ELF-1 (cell line): ENCODE results near the gene CHKB.

ENCODE experiments used
- DNase-seq: peaks from one replicate; pipeline ENCODE4 v3.0.0-alpha.2; 2016; ENCODE audit warnings: low read depth, low spot score

CHKB gene

GRCh38 chr22:50531546-50531961 lies 51.1 kb downstream of the CHKB start:
- peak; percentile 27 for DNase-seq

DNA sequence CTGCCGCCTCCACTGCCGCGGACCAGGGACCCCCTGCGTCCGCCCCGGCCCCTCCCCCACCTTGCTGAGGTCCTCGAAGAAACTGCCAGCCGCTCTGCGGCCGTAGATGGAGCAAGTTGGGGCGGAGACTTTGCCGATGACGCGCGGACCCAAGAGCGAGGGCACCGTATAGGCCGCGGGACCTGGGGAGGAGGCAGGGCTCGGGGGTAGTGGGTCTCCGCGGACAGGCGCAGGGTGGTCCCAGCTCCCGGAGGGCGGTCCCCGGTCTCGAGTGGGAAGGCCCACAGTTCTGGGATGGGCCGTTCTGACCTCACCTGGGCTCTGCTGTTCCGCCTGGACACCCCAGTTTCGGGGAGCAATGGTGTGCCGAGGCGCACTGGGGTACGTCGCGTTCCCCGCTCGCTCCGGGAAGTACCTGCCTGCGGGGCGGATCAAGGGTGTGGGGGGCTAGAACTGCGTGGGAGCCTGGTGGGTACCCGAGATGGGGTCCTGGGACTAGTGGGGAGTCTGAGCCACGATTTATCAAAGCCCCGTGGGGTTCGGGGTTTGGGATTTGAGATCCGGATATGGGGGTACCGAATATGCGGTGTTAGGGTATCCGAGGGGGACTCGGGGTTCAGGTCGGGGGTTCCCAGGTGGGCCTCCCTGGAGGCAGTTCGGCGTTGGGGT lies 51.6 kb downstream of the CHKB start:
- DNase-seq, result peak; percentile 79

DNA sequence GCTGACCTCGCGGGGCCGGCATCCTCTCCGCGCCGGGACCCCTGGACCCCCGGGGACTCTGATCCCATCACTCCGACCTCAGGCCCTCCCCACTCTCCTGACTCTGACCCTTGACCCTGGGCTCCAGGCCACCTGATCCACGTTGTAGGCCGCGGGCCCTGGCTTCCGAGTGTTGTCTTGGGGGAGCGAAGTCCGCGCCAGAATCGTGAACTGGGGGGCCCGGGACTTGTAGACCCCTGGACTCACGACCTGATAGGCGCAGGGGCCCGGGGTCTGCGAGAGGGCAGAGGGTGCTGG lies 52.1 kb downstream of the CHKB start:
- no peak for DNase-seq

- DNase-seq, result no peak
Measured at GRCh38 chr22:50529897-50530579, 52.6 kb downstream of the CHKB start, which contains the start of gene TYMP. TSS of gene TYMP (minus strand) at chr22:50530012. CDS start at chr22:50529709, 303 bp downstream.

DNA sequence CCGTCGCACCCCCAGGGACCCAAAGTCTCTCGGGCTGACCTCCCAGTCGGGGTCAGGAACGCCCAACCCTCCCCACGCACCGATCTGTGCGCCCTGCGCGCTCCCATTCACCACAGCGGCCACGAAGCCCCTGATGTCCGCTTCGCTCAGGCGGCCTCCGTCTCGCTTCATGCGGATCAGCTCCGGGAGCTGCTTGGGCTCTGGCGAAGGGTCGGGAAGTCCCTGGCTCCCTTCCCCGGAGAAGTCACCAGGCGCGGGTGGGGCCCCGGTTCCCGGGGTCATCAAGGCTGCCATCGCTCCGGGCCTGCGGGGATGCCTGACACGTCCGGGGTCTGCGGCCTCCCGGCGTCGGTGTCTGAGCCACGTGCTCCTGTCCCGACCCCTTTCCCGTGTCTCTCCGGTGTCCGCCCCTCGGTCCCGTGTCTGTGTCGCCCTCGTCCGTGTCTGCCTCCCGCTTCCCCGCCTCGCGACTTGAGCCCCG lies 53.2 kb downstream of the CHKB start:
- peak; percentile 36 for DNase-seq
